ENCODE data around the gene RRAD.

RRAD gene

GRCh38 chr16:66914541-66914940 lies 10.8 kb downstream of the RRAD start:
- no peak overlapping the region for H3K4me3 ChIP-seq (ENCODE audit: low read length in 2 of 2)
- no peak overlapping the region for H3K9ac ChIP-seq (ENCODE audit: low read length in 2 of 2)

DNA sequence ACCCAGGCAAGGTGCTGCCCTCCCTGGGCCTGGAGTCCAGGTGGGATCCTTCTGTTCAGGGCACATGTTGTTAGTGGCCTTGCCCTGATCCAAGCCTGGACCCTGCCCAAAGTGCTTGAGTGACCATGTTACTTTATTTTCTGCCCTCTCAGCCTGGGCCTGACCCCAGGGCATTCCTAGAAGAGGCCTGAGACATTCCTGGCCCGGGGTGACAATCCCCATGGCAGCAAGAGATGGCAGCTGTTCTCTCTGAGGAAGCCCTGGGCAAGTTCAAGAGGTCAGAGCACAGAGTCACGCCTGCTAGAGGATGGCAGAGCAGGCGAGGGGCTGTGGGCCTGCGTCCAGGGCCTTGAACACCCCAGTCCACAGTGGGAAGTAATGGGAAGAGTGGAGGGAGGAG lies 11.6 kb downstream of the RRAD start:
- Histone ChIP-seq H3K27me3 (ENCODE audit: control insufficient read depth in 1 of 2, insufficient read depth in 2 of 2, low read length in 2 of 2) (no peaks in the 10 kb centered on the region), H3K9ac (ENCODE audit: low read length in 2 of 2) (no peak overlapping the region), H3K4me3 (ENCODE audit: low read length in 2 of 2) (no peak overlapping the region), H3K4me1 (ENCODE audit: control insufficient read depth, insufficient read depth, low read length) (no peaks in the 10 kb centered on the region), H3K27ac (ENCODE audit: low read length) (no peak overlapping the region), H3K9me3 (ENCODE audit: control insufficient read depth in 2 of 2, low read length in 2 of 2) (no peaks in the 10 kb centered on the region), H3K36me3 (ENCODE audit: control insufficient read depth in 2 of 2, insufficient read depth in 2 of 2, low read length in 2 of 2) (no peaks in the 10 kb centered on the region)

More at GRCh38 chr16:66914541-66914940, 10.8 kb downstream of the RRAD start:
- Histone ChIP-seq H3K9me3 (ENCODE audit: control insufficient read depth in 2 of 2, low read length in 2 of 2) (no peaks in the 10 kb centered on the region), H3K36me3 (ENCODE audit: control insufficient read depth in 2 of 2, insufficient read depth in 2 of 2, low read length in 2 of 2) (no peaks in the 10 kb centered on the region), H3K27me3 (ENCODE audit: control insufficient read depth in 1 of 2, insufficient read depth in 2 of 2, low read length in 2 of 2) (no peaks in the 10 kb centered on the region), H3K27ac (ENCODE audit: low read length) (no peak overlapping the region), H3K4me1 (ENCODE audit: control insufficient read depth, insufficient read depth, low read length) (peaks cover 6% of the 10 kb centered on the region)

DNA sequence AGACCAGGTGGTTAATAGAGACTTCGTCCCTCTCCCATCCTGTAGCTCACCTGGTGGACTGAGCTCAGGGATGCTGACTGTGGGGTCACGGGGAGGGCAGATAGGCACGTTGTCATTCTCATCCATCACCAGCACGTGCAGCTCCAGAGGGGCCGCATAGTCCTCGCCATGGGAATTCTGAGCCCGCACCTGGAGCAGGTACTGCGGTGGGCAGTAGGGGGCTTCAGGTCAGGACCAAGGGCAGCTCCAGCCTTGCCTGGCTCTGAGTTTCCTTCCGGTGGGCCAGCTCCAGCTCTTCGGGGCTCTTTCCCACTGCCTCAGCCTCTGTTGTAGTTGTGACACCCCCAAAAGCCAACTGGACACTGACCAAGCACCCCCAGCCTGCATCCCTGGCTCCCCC lies 12.3 kb downstream of the RRAD start:
- Histone ChIP-seq H3K27me3 (ENCODE audit: control insufficient read depth in 1 of 2, insufficient read depth in 2 of 2, low read length in 2 of 2) (no peaks in the 10 kb centered on the region), H3K4me1 (ENCODE audit: control insufficient read depth, insufficient read depth, low read length) (no peaks in the 10 kb centered on the region), H3K27ac (ENCODE audit: low read length) (no peak overlapping the region), H3K36me3 (ENCODE audit: control insufficient read depth in 2 of 2, insufficient read depth in 2 of 2, low read length in 2 of 2) (no peaks in the 10 kb centered on the region), H3K9me3 (ENCODE audit: control insufficient read depth in 2 of 2, low read length in 2 of 2) (no peaks in the 10 kb centered on the region), H3K4me3 (ENCODE audit: low read length in 2 of 2) (no peak overlapping the region), H3K9ac (ENCODE audit: low read length in 2 of 2) (no peak overlapping the region)

DNA sequence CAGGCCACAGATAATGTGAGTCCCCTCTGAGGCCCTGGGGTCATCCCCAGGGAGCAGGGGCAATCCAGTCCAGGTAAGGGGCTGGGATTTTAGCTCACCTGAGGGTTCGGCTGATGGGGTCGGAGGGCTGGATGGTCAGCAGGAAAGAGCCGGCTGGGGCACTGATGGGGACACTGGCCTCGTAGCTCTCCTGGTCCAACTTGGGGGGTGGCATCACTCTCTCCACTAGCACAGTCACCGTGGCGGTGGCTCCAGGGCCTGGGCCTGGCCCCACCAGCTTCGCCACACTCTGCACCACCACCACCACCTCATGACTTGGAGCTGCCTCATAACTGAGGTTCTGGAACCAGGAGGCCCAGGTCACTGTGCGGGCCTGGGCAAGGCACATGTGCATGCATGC lies 13.5 kb downstream of the RRAD start:
- Histone ChIP-seq H3K4me3 (ENCODE audit: low read length in 2 of 2) (no peak overlapping the region), H3K9ac (ENCODE audit: low read length in 2 of 2) (no peak overlapping the region), H3K4me1 (ENCODE audit: control insufficient read depth, insufficient read depth, low read length) (no peaks in the 10 kb centered on the region), H3K9me3 (ENCODE audit: control insufficient read depth in 2 of 2, low read length in 2 of 2) (no peaks in the 10 kb centered on the region), H3K27me3 (ENCODE audit: control insufficient read depth in 1 of 2, insufficient read depth in 2 of 2, low read length in 2 of 2) (no peaks in the 10 kb centered on the region), H3K36me3 (ENCODE audit: control insufficient read depth in 2 of 2, insufficient read depth in 2 of 2, low read length in 2 of 2) (no peaks in the 10 kb centered on the region), H3K27ac (ENCODE audit: low read length) (no peak overlapping the region)

- Histone ChIP-seq H3K36me3 (ENCODE audit: control insufficient read depth in 2 of 2, insufficient read depth in 2 of 2, low read length in 2 of 2) (no peaks in the 10 kb centered on the region), H3K9me3 (ENCODE audit: control insufficient read depth in 2 of 2, low read length in 2 of 2) (no peaks in the 10 kb centered on the region)
These were observed 14.2 kb downstream of the RRAD start for GRCh38 chr16:66911112-66911511.

GRCh38 chr16:66910175-66910940 lies 15.0 kb downstream of the RRAD start:
- Histone ChIP-seq H3K36me3 (ENCODE audit: control insufficient read depth in 2 of 2, insufficient read depth in 2 of 2, low read length in 2 of 2) (no peaks in the 10 kb centered on the region), H3K4me3 (ENCODE audit: low read length in 2 of 2) (no peak overlapping the region), H3K27me3 (ENCODE audit: control insufficient read depth in 1 of 2, insufficient read depth in 2 of 2, low read length in 2 of 2) (no peaks in the 10 kb centered on the region), H3K27ac (ENCODE audit: low read length) (no peak overlapping the region), H3K9ac (ENCODE audit: low read length in 2 of 2) (no peak overlapping the region), H3K9me3 (ENCODE audit: control insufficient read depth in 2 of 2, low read length in 2 of 2) (no peaks in the 10 kb centered on the region), H3K4me1 (ENCODE audit: control insufficient read depth, insufficient read depth, low read length) (peaks cover 11% of the 10 kb centered on the region)

More at GRCh38 chr16:66911112-66911511, 14.2 kb downstream of the RRAD start:
- H3K4me1 ChIP-seq (ENCODE audit: control insufficient read depth, insufficient read depth, low read length) = peaks cover 3% of the 10 kb centered on the region
- no peaks in the 10 kb centered on the region for H3K27me3 ChIP-seq (ENCODE audit: control insufficient read depth in 1 of 2, insufficient read depth in 2 of 2, low read length in 2 of 2)
- H3K9ac ChIP-seq (ENCODE audit: low read length in 2 of 2) = no peak overlapping the region
- H3K27ac ChIP-seq (ENCODE audit: low read length) = no peak overlapping the region
- H3K4me3 ChIP-seq (ENCODE audit: low read length in 2 of 2) = no peak overlapping the region

DNA sequence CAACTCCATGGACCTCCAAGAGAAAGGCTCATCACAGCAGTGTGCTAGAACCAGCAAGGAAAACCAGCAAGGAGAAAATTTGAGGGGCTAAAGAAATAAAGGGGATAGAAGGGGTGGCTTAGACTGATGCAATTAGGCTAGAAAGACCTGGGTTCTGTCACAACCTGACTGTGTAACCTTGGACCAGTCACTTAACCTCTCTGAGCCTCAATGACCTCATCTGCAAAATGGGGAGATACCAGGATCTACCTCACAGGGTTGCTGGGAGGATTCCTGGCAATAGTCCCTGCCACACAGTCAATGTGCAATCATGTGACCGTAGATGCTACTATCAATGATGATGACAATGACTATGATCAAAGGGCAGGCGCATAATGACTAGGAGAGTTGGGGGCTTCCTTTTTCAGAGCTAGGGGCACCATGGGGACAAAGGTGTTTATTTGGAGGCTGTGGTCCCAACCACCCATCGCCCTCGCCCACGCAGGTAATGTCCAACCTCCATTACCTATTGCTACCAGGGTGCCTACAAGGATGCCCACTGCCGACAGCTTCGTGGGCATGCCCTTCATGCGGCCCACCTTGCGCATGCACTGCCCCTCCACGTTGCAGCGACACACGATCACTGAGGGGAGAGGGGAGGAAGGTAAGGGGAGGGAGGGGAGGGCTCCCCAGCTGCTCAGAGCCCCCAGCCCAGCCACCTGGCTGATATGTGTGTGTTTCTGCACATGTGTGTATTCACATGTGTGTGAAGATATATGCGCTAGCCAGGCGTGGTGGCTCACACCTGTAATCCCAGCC lies 16.4 kb downstream of the RRAD start:
- H3K4me1 ChIP-seq (ENCODE audit: control insufficient read depth, insufficient read depth, low read length) = peaks cover 24% of the 10 kb centered on the region
- no peaks in the 10 kb centered on the region for H3K27me3 ChIP-seq (ENCODE audit: control insufficient read depth in 1 of 2, insufficient read depth in 2 of 2, low read length in 2 of 2)
- no peaks in the 10 kb centered on the region for H3K36me3 ChIP-seq (ENCODE audit: control insufficient read depth in 2 of 2, insufficient read depth in 2 of 2, low read length in 2 of 2)
- H3K4me3 ChIP-seq (ENCODE audit: low read length in 2 of 2) = no peak overlapping the region
- no peaks in the 10 kb centered on the region for H3K9me3 ChIP-seq (ENCODE audit: control insufficient read depth in 2 of 2, low read length in 2 of 2)
- no peak overlapping the region for H3K27ac ChIP-seq (ENCODE audit: low read length)
- H3K9ac ChIP-seq (ENCODE audit: low read length in 2 of 2) = no peak overlapping the region

GRCh38 chr16:66908116-66908515 lies 17.2 kb downstream of the RRAD start:
- no peaks in the 10 kb centered on the region for H3K9me3 ChIP-seq (ENCODE audit: control insufficient read depth in 2 of 2, low read length in 2 of 2)
- H3K36me3 ChIP-seq (ENCODE audit: control insufficient read depth in 2 of 2, insufficient read depth in 2 of 2, low read length in 2 of 2) = no peaks in the 10 kb centered on the region
- no peak overlapping the region for H3K27ac ChIP-seq (ENCODE audit: low read length)
- H3K9ac ChIP-seq (ENCODE audit: low read length in 2 of 2) = no peak overlapping the region
- no peaks in the 10 kb centered on the region for H3K27me3 ChIP-seq (ENCODE audit: control insufficient read depth in 1 of 2, insufficient read depth in 2 of 2, low read length in 2 of 2)
- H3K4me3 ChIP-seq (ENCODE audit: low read length in 2 of 2) = no peak overlapping the region
- H3K4me1 ChIP-seq (ENCODE audit: control insufficient read depth, insufficient read depth, low read length) = peaks cover 33% of the 10 kb centered on the region

GRCh38 chr16:66906916-66907836 lies 18.2 kb downstream of the RRAD start:
- Histone ChIP-seq H3K4me3 (ENCODE audit: low read length in 2 of 2) (no peak overlapping the region), H3K36me3 (ENCODE audit: control insufficient read depth in 2 of 2, insufficient read depth in 2 of 2, low read length in 2 of 2) (no peaks in the 10 kb centered on the region), H3K9me3 (ENCODE audit: control insufficient read depth in 2 of 2, low read length in 2 of 2) (no peaks in the 10 kb centered on the region), H3K27me3 (ENCODE audit: control insufficient read depth in 1 of 2, insufficient read depth in 2 of 2, low read length in 2 of 2) (no peaks in the 10 kb centered on the region), H3K9ac (ENCODE audit: low read length in 2 of 2) (no peak overlapping the region), H3K27ac (ENCODE audit: low read length) (no peak overlapping the region), H3K4me1 (ENCODE audit: control insufficient read depth, insufficient read depth, low read length) (peaks cover 42% of the 10 kb centered on the region)
